Measurements from ENCODE around the gene PDE2A. TPM values are rescaled to one million over a fixed set of nuclear protein-coding genes. Genes with fewer than 3 reads are reported as not detected.
"Not testable (repeated sequence)": the region's sequence is repeated elsewhere in the genome, so short reads cannot be mapped to it uniquely, and the experiment has no call there.

Gene PDE2A
- total and polyA plus RNA-seq, 4 donors: 9.4 to 17.5 (median 14.1) TPM

GRCh38 chr11:72576661-72577060 lies 97.6 kb downstream of the PDE2A start:
- Histone ChIP-seq H3K36me3 (ENCODE audit: control insufficient read depth, insufficient read depth, low read length) (peaks cover 16% of the 10 kb centered on the region), H3K27me3 (ENCODE audit: control insufficient read depth, insufficient read depth, low read length) (no peaks in the 10 kb centered on the region), H3K9me3 (ENCODE audit: control insufficient read depth, insufficient read depth, low read length) (no peaks in the 10 kb centered on the region), H3K4me1 (ENCODE audit: control insufficient read depth, insufficient read depth, low read length) (no peaks in the 10 kb centered on the region), H3K4me3 (ENCODE audit: low read depth, low read length) (no peak overlapping the region), H3K27ac (ENCODE audit: low read depth, low read length) (no peak overlapping the region)
- 97% methylated on average over 3 of the region's 6 CpGs for WGBS (ENCODE audit: insufficient coverage)
- no peak for DNase-seq (ENCODE audit: low read depth in 4 of 6, low spot score in 6 of 6)

- Histone ChIP-seq H3K4me3 (ENCODE audit: low read depth, low read length) (no peak overlapping the region), H3K4me1 (ENCODE audit: control insufficient read depth, insufficient read depth, low read length) (no peaks in the 10 kb centered on the region), H3K36me3 (ENCODE audit: control insufficient read depth, insufficient read depth, low read length) (peaks cover 16% of the 10 kb centered on the region), H3K27me3 (ENCODE audit: control insufficient read depth, insufficient read depth, low read length) (no peaks in the 10 kb centered on the region), H3K9me3 (ENCODE audit: control insufficient read depth, insufficient read depth, low read length) (no peaks in the 10 kb centered on the region), H3K27ac (ENCODE audit: low read depth, low read length) (no peak overlapping the region)
- 100% methylated on average over 3 of the region's 5 CpGs for WGBS (ENCODE audit: insufficient coverage)
- DNase-seq (ENCODE audit: low read depth in 4 of 6, low spot score in 6 of 6): no peak
Observed at GRCh38 chr11:72576243-72576595, 98.0 kb downstream of the PDE2A start.

GRCh38 chr11:72575533-72576242 lies 98.5 kb downstream of the PDE2A start:
- H3K4me1 ChIP-seq (ENCODE audit: control insufficient read depth, insufficient read depth, low read length): no peaks in the 10 kb centered on the region
- DNase-seq (ENCODE audit: low read depth in 4 of 6, low spot score in 6 of 6): no peak
- 89% methylated on average over 13 of the region's 14 CpGs for WGBS (ENCODE audit: insufficient coverage)
- H3K27me3 ChIP-seq (ENCODE audit: control insufficient read depth, insufficient read depth, low read length): no peaks in the 10 kb centered on the region
- H3K9me3 ChIP-seq (ENCODE audit: control insufficient read depth, insufficient read depth, low read length): no peaks in the 10 kb centered on the region
- H3K4me3 ChIP-seq (ENCODE audit: low read depth, low read length): no peak overlapping the region
- H3K27ac ChIP-seq (ENCODE audit: low read depth, low read length): no peak overlapping the region
- peaks cover 16% of the 10 kb centered on the region for H3K36me3 ChIP-seq (ENCODE audit: control insufficient read depth, insufficient read depth, low read length)

GRCh38 chr11:72574548-72575460 lies 99.4 kb downstream of the PDE2A start:
- Histone ChIP-seq H3K4me1 (ENCODE audit: control insufficient read depth, insufficient read depth, low read length) (no peaks in the 10 kb centered on the region), H3K36me3 (ENCODE audit: control insufficient read depth, insufficient read depth, low read length) (peaks cover 16% of the 10 kb centered on the region), H3K27me3 (ENCODE audit: control insufficient read depth, insufficient read depth, low read length) (no peaks in the 10 kb centered on the region), H3K9me3 (ENCODE audit: control insufficient read depth, insufficient read depth, low read length) (no peaks in the 10 kb centered on the region), H3K4me3 (ENCODE audit: low read depth, low read length) (no peak overlapping the region), H3K27ac (ENCODE audit: low read depth, low read length) (no peak overlapping the region)
- 65% methylated on average over 6 of the region's 8 CpGs for WGBS (ENCODE audit: insufficient coverage)
- no peak for DNase-seq (ENCODE audit: low read depth in 4 of 6, low spot score in 6 of 6)

GRCh38 chr11:72573855-72574445 lies 100.3 kb downstream of the PDE2A start:
- WGBS (ENCODE audit: insufficient coverage): 96% methylated on average over 2 of the region's 2 CpGs
- Histone ChIP-seq H3K36me3 (ENCODE audit: control insufficient read depth, insufficient read depth, low read length) (peaks cover 15% of the 10 kb centered on the region), H3K27me3 (ENCODE audit: control insufficient read depth, insufficient read depth, low read length) (no peaks in the 10 kb centered on the region), H3K4me1 (ENCODE audit: control insufficient read depth, insufficient read depth, low read length) (no peaks in the 10 kb centered on the region), H3K9me3 (ENCODE audit: control insufficient read depth, insufficient read depth, low read length) (no peaks in the 10 kb centered on the region), H3K27ac (ENCODE audit: low read depth, low read length) (no peak overlapping the region), H3K4me3 (ENCODE audit: low read depth, low read length) (no peak overlapping the region)
- DNase-seq (ENCODE audit: low read depth in 4 of 6, low spot score in 6 of 6): no peak

- no peaks in the 10 kb centered on the region for H3K27me3 ChIP-seq (ENCODE audit: control insufficient read depth, insufficient read depth, low read length)
- DNase-seq (ENCODE audit: low read depth in 4 of 6, low spot score in 6 of 6): peak in 1 of 6 donors; percentile 39
- no peaks in the 10 kb centered on the region for H3K9me3 ChIP-seq (ENCODE audit: control insufficient read depth, insufficient read depth, low read length)
- no peak overlapping the region for H3K4me3 ChIP-seq (ENCODE audit: low read depth, low read length)
- no peak overlapping the region for H3K27ac ChIP-seq (ENCODE audit: low read depth, low read length)
- WGBS (ENCODE audit: insufficient coverage): 0% methylated on average over 1 of the region's 10 CpGs
- no peaks in the 10 kb centered on the region for H3K4me1 ChIP-seq (ENCODE audit: control insufficient read depth, insufficient read depth, low read length)
- peaks cover 9% of the 10 kb centered on the region for H3K36me3 ChIP-seq (ENCODE audit: control insufficient read depth, insufficient read depth, low read length)
Observed at GRCh38 chr11:72573072-72573854, 101.0 kb downstream of the PDE2A start.

- not testable (repeated sequence) for H3K27ac ChIP-seq (ENCODE audit: low read depth, low read length); H3K4me1 ChIP-seq (ENCODE audit: control insufficient read depth, insufficient read depth, low read length); H3K9me3 ChIP-seq (ENCODE audit: control insufficient read depth, insufficient read depth, low read length); H3K4me3 ChIP-seq (ENCODE audit: low read depth, low read length); H3K36me3 ChIP-seq (ENCODE audit: control insufficient read depth, insufficient read depth, low read length); DNase-seq (ENCODE audit: low read depth in 4 of 6, low spot score in 6 of 6); H3K27me3 ChIP-seq (ENCODE audit: control insufficient read depth, insufficient read depth, low read length)
- WGBS (ENCODE audit: insufficient coverage): 81% methylated on average over 3 of the region's 4 CpGs
Observed at GRCh38 chr11:72572540-72572939, 101.7 kb downstream of the PDE2A start.

- DNase-seq (ENCODE audit: low read depth in 4 of 6, low spot score in 6 of 6): no peak
- Histone ChIP-seq H3K4me1 (ENCODE audit: control insufficient read depth, insufficient read depth, low read length) (no peaks in the 10 kb centered on the region), H3K36me3 (ENCODE audit: control insufficient read depth, insufficient read depth, low read length) (no peaks in the 10 kb centered on the region), H3K9me3 (ENCODE audit: control insufficient read depth, insufficient read depth, low read length) (no peaks in the 10 kb centered on the region), H3K4me3 (ENCODE audit: low read depth, low read length) (no peak overlapping the region), H3K27ac (ENCODE audit: low read depth, low read length) (no peak overlapping the region), H3K27me3 (ENCODE audit: control insufficient read depth, insufficient read depth, low read length) (no peaks in the 10 kb centered on the region)
- 93% methylated on average over 7 of the region's 10 CpGs for WGBS (ENCODE audit: insufficient coverage)
Observed at GRCh38 chr11:72570893-72571661, 103.1 kb downstream of the PDE2A start.

Measured in spinal cord (tissue), 10 donors.